ENCODE measurements around the gene RASSF6. TPM values are rescaled to one million over a fixed set of nuclear protein-coding genes. Genes with fewer than 3 reads are reported as not detected.
A peak's percentile ranks its signal among the peaks of the same experiment; 100 is the strongest.

Gene RASSF6
- total and polyA plus RNA-seq, 2 of the 8 experiments (the other 6 are each of a cell fraction or from before 2014, with no cell fraction given) = 0.03 to 0.28 TPM

GRCh38 chr4:73620115-73620792 is at the start of gene RASSF6 (continued):
- TF ChIP-seq CHD1 (IDR thresholded peaks at IDR 0.05; ENCODE audit: low read depth, low read length) (no peak), CBX8 (IDR thresholded peaks at IDR 0.05; ENCODE audit: borderline replicate concordance, low read depth, low read length) (no peak), USF2 (IDR thresholded peaks at IDR 0.05; ENCODE audit: low read length) (no peak), E2F6 (IDR thresholded peaks at IDR 0.05) (peak; percentile 18; the same call in 1 of the 2 replicates), NRF1 (IDR thresholded peaks at IDR 0.05; ENCODE audit: low read depth, low read length) (no peak), CREB1 (IDR thresholded peaks at IDR 0.05) (no peak), SRF (IDR thresholded peaks at IDR 0.05; ENCODE audit: low read depth, low read length) (no peak), KDM1A (IDR thresholded peaks at IDR 0.05; ENCODE audit: borderline replicate concordance, low read length) (no peak), CHD7 (IDR thresholded peaks at IDR 0.05; ENCODE audit: insufficient replicate concordance, low read length) (no peak)

Data from H1 (cell line).